Stimulated activated CD4-positive, alpha-beta T cell treated with anti-CD3 and anti-CD28 coated beads, TNF-alpha, amount 100 ng/mL, for 1 hour (primary cell): Measurements from ENCODE around the gene DNASE2.
"Not testable (repeated sequence)": the region's sequence is repeated elsewhere in the genome, so short reads cannot be mapped to it uniquely, and the experiment has no call there.

Experiments
- DNase-seq, 3 donors: peaks; one replicate each; pipeline ENCODE4 v3.0.0-alpha.2; 2020; ENCODE audit warnings: low read depth in 3 of 3, low spot score in 1 of 3

The DNASE2 gene, protein sequence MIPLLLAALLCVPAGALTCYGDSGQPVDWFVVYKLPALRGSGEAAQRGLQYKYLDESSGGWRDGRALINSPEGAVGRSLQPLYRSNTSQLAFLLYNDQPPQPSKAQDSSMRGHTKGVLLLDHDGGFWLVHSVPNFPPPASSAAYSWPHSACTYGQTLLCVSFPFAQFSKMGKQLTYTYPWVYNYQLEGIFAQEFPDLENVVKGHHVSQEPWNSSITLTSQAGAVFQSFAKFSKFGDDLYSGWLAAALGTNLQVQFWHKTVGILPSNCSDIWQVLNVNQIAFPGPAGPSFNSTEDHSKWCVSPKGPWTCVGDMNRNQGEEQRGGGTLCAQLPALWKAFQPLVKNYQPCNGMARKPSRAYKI

DNA sequence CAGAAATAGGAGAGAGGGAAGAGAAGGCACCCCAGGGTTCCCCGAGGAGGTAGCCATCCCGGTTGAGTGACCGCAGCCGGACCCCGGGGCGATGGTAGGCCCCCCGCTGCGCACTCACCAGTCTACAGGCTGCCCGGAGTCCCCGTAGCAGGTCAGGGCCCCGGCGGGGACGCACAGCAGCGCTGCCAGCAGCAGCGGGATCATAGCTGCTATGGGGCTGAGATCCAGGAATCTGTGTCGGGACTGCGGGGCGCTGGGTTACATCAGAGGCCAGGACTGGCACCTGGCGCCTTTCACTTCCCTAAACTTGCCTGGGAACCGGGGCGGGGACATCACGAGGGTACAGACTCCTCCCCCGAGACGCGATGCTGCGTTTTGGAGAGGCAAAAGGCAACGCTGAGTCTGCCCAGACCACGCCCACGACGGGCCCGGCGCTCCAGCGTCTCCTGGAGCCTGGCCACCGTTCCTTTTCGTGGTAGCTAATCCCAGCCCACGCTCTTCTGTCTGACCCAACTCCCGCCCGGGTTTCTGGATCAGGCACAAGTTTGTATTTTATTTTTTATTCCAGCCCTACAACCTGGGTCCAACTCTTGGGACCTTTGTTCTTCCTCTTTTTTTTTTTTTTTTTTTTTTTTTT lies at the start of gene DNASE2:
TSS of gene DNASE2 (minus strand) at position 278 of the 637 bp plus-strand sequence. CDS start at position 204, 74 bp downstream.
- DNase-seq = peak; percentile 69 to 78 (median 71)

DNA sequence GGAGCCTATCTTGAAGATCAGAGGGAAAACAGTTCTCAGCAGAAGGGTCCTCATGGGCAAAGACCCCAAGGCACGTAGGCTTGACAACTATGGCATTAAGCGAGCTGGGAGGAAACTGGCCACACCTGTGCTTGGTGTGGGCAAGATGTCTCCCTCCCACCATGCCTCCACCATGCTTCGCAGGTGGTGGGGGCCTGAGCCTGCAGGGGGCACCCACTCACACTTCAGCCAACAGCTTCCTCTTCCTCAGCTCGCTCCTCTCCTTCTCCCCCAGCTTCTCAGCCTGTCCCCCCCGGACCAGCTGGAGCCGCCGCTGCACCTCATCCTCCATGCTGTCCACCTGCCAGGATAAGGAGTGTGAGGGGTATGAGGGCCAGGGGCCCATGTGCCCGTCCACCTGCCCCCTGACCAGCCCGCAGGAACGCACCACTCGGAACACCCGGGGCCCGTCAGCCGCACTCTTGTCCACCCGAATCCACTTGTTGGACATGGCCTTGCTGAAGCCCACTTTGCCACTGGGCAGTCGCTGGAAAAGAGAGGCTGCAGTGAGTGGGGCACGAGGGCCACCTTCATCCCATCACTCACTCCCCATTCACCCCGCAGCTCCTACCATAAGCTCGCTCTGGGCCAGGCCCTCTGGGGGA lies 48.9 kb upstream of the DNASE2 start:
- no peak for DNase-seq

DNA sequence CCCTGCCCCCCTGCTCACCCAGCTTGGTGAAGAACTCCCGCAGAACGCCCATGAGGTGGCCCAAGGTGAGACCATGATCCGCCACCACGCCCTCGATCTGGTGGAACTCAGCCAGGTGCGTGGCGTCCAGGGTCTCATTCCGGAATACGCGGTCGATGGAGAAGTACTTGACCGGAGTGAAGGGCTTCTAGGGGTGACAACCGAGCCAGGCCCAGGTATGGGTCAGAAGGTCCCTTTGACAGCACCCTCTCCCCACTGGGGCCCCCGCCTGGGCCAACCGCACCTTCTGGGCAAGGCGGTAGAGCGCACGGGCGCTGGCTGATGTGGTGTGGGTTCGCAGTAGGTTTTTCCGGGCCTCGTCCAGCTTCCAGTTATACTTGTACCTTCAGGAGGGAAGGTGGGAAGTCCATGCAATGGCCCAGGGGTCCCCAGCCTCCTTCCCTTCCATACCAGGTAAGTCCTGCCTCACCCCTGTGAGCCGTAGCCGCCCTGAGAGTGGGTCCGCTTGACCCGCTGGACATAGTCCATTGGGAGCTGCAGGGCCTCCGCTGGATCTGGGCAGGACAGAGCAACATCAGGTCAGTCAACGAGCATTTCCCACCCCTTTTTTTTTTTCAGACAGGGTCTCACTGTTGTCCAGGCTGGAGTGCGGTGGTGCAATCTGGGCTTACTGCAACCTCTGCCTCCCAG lies 43.5 kb upstream of the DNASE2 start:
- no peak for DNase-seq

DNA sequence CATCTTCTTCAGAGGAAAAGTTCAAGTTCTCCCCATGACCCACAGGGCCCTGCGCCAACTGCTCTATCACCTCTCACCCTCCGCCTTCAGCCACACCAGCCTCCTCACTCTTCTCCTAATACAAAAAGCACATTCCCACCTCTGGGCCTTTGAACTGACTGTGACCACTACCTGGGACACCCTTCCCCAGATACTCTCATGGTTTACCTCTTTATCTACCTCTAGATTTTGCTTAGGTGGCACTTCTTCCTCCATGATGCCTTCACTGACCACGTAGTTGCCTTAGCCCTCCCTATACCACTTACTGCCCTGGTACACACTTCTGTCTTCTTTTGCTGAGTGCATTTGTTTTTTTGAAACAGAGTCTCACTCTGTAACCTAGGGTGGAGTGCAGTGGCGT lies 41.7 kb upstream of the DNASE2 start:
- no peak for DNase-seq

DNA sequence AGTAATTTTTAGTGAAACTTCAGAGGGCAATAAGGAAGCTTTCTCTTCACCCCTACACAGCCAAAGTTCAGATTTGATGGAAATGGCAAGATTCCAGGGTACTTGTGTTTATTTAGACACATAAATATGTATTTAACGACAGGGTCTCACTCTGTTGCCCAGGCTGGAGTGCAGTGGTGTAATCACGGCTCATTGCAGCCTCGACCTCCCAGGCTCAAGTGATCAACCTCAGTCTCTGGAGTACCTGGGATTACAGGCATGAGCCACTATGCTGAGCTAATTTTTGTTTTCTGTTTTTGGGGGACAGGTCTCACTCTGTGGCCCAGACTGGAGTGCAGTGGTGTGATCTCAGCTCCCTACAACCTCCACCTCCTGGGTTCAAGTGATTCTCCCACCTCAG lies 39.8 kb upstream of the DNASE2 start:
- no peak for DNase-seq

DNA sequence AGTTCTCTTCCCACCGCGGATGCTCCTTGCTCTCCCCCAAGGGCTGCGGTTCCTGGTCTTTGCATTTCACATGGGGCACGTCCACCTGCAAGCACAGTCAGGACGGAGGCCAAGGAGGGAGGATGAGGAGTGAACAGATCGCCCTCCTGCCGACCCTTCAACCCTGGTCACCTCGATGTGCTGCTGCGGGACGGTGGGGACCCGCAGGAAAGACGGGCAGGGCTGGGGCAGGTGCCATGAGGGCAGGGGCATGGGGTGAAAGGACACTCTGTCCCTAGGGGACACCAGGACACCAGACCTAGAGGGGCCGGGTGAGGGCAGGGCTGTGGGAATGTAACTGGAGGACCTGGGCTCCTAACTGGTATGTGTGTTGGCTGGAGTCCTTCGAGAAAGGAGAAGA lies 37.0 kb upstream of the DNASE2 start:
- no peak for DNase-seq

DNA sequence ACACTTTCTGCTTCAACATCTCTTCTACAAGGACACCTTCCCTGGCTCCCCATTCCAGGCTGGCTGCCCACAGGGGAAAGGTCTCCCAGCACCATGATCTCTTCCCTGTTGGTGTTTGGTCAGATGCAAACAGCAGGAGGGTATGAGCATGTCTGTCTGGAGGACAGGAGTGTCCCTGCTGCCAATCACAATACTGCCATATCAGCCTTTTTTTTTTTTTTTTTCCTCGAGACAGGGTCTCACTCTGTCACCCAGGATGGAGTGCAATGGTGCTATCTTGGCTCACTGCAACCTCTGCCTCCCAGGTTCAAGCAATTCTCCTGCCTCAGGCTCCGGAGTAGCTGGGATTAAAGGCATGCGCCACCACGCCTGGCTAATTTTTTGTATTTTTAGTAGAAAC lies 34.6 kb upstream of the DNASE2 start:
- not testable (repeated sequence) for DNase-seq

DNA sequence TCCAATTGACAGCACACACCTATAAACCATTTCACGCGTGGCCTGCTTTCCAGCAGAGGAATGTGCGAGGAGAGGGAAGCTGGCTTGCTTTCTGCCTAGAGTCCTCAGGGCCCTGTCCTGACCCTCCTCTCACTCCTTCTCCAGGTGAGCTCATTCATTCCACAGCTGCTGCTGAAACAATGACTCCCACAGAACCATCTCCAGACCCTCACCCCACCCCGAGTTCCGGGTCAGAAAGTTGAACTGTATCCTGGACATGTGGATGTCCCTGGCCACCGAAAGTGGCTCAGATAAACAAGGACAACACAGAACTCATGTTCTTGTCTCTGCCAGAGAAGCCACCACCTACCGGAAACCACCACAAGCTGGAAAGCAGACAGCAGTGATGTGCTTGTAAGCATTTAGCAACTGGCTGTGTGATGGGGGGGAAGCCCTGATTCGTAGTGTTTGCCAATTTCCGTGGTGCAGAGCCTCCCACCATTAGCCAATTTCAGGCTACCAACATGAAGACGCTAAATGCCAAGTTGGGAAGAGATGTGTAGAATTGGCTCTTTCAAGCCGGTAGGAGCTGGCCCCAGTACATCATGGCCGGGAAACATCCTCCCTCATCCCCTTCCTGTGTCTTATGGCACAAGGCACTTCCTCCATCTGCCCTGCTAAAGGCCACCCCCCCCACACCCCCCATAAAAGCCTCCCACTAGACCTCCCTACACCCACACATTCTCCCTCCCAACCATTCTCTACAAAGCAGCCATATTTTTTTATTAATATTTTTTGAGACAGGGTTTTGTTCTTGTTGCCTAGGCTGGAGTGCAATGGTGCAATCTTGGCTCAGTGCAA lies 32.8 kb upstream of the DNASE2 start:
- DNase-seq = peak in 1 of 3 donors; percentile 35

DNA sequence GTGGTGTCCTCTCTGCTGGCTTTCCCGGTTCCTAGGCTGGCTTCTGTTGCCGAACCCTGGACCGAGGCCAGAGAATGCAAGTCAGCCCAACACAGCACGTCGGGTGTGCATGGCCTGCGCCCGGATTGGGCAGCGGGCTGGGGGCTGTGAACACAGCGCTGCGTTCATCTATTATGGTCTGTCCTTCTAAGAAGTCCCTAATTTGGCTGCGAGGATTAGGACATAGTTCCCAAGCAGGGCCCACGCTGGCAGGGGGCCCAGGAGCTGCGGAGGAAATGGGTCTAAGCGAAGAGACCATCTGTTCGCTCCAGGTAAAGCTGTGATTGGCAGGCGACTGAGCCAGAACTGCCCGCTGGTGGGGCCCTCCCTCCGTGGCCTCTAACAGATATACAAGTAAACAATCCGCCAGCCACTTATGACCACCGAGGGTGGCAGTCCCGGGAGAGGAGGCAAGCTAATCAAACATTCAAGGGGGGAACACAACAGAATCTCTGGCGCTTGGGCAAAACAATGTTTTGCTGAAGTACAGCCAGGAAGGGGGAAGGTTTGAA lies 31.8 kb upstream of the DNASE2 start:
- no peak for DNase-seq

DNA sequence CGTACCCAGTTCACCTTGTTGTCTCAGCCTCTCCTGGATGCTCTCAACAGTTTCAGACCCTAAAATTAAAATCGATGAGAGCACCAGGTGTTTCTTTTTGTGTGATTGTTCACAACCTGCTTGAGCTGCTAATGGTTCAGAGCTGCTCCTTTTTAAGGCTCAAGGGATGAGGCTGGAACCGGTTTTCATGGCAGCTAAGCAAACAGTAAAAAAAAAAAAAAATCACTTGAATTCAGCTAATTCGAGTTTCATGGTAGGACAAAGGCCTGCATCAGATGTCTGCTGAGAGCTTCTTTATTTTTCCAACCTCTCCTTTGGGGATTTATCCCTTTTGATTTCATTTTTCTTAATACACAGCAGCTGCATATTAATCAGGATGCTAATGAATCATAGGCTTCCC lies 31.3 kb upstream of the DNASE2 start:
- DNase-seq = no peak

DNA sequence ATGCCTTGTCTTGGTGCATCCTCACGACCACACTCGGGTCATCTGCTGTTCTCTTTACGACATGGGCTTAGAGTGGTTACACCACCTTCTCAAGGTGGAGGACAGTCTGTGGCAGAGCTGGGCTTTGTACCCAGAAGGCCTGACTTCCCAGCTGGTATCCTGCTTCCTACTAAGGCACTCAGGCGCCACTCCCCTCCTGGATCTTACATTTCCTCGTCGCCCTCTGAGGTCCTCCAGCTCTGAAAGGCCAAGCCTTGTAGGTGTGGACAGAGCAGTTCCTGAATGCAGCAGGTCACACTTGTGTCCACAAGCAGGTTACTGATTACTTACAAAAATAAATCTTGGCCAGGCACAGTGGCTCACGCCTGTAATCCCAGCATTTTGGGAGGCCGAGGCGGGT lies 25.9 kb upstream of the DNASE2 start:
- no peak for DNase-seq

DNA sequence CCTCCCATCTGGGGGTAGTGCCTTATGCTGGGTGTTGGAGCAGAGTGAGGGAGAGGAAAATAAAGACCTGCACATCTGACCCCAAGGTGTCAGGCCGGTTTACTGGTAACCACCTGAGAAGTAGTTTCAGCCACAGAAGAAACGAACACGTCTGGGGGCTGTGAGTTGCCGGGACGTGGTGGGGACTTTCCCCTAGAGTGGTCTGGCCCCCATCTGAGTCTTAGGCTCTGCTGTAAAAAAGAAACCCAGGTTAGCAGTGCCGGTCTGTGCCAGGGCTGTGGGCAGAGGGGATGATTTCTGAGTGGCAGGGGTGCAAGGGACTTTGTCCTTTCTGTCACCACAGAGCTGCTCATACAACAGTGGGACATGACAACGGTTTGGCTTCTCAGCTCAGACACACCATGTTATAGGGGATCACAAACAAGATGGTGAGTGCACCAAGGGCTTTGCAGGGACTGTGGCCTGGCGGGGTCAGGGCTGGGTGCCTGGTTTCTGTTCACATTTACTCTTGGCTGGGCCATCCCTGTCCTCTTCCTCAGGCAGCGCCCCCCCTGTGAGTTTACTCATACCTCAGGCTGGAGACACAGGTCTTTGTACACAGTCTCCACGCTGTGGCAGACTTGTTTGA lies 18.8 kb upstream of the DNASE2 start:
- DNase-seq = no peak

DNA sequence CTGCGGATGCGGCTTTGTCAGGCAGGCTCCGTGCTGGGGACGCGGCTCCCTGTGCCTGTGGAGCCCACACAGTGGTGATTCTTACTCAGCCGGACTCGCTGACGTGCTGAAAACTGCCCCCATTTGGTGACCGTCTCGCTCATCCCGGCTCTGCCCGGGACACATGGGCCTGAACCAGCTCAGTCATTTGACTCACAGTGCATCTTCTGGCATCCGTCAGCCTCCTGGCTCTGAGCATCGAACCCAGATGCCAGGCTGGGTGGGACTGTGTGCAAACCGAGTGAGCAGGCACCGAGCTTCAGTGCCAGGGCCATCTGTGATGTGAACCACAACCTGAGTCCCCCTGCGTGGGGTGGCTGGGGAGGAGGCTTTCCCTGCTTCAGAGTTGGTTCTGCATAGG lies 15.2 kb upstream of the DNASE2 start:
- DNase-seq = no peak

DNA sequence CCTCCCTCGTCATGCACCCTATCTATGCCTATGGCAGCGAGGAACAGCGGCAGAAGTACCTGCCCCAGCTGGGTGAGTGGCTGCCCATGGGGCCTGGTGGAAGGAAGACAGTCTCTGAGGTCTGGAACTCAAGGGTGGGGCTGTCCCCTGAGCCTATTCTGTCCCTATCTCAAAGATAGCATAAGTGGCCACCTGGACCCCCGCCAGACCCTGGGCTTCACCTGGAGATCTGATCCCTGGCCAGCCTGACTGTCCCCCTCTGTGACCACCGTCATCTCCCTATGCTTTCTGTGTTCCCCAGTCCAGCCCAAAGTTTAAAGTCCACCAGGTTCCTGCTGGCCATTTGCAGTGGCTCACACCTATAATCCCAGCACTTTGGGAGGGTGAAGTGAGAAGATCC lies 12.3 kb upstream of the DNASE2 start:
- DNase-seq = no peak

DNA sequence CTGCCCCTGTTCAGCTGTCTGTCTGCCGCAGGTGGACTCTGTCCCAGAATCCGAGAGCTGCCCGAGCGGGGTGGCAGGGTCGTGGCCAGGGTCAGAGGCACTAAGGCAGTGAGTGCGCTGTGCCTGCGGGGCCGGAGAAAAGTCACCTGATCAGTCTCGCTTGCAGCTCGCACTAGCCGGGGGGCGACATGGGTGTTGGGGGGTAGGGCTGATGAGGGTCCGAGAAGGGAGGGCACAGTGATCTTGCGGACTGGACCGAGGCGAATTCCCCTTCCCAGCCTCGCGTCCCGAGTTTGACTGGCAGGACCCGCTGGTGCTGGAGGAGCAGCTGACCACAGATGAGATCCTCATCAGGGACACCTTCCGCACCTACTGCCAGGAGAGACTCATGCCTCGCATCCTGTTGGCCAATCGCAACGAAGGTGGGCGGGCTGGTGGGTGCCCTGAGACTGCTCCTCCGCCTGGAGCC lies 10.3 kb upstream of the DNASE2 start:
- no peak for DNase-seq

DNA sequence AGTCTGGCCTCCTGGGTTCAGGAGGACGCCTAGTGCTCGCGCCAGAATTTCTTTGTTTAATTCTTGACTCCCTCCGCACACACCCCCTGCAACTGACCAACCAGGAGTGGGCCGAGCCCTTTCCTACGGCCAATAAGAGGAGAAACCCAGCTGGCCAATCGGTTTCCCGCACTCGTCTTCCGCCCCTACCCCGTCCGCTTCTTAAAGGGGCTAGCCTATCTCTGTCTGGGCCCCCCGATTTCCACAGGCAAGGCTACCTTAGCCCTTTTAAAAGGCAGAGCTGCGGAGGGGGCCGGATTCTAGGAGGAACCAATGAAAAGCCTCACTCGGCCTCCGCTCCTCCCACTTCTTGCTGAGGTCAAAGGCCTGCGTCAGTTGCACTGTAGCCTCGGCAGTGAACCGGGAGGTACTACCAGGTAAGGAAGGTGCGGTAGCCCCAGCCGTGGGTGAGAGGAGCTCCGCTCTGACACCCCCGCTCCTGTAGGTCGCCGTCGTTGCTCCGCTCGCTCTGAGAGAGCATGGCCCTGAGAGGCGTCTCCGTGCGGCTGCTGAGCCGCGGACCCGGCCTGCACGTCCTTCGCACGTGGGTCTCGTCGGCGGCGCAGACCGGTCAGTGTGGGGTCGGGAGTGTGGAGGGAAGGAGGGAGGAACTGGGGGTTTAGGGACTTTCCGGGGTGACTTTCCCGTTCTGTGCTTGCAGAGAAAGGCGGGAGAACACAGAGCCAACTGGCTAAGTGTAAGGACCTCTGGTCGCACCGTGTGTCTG lies 9.7 kb upstream of the DNASE2 start, which contains the start of gene GCDH:
TSS of gene GCDH (plus strand) at position 374 of the 766 bp plus-strand sequence. CDS start at position 519, 145 bp downstream.
- DNase-seq = peak; percentile 82 to 91 (median 89)

DNA sequence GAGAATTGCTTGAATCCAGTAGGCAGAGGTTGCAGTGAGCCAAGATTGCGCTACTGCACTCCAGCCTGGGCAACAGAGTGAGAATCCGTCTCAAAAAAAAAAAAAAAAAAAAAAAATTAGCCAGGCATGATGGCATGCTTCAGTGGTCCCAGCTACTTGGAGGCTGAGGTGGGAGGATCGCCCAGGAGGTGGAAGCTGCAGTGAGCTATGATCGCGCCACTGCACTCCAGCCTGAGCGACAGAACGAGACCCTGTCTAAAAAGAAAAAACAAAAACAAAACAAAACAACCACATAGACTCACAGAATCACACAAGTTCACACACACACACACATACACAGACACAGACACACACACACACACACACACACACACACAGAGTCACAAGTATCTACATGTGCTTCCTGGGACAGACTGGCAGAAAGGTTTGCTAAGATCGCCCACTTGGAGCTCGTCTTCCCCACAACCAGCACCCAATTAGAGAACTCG lies 9.1 kb upstream of the DNASE2 start:
- DNase-seq = not testable (repeated sequence)

DNA sequence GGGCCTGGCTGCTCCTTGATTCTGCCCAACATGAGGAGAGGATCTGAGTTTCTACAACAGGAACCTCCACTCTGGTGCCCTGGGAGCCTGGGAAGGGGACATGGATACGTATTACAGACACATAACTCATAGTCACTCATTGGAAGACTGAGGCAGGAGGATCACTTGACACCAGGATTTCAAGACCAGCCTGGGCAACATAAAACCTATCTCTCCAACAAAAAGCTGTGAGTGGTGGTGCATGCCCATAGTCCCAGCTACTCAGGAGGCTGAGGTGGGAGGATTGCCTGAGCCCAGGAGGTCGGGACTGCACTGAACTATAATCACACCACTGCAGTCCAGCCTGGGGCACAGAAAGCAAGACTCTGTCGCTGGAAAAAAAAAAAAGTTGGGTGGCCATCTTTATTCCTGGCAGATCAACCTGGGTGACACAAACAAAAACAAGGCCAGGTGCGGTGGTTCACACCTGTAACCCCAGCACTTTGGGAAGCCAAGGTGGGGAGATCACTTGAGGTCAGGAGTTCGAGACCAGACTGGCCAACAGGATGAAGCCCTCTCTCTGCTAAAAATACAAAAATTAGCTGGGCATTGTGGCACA lies 6.9 kb upstream of the DNASE2 start:
- no peak for DNase-seq
